Measurements from ENCODE around the gene DCP1B.

The DCP1B gene

DNA sequence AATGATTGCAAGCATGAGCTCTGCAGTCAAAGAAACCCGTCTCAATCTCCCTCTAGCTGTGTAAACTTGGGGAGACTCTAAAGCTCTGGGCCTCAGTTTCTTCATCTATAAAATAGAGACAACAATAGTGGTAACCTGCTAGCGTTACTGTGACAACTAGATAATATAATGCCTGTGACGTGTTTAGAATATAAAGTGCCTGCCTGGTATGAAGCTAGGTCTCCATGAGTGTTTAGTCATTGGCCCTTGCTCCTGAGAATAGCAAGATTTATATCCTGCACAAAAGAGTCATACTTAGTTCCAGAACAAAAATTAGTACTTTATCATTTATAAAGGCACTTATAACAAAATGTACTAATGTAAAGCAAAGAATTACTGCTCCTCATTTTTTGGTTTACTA lies 8.8 kb upstream of the DCP1B start:
- TF ChIP-seq, protein P1, sequence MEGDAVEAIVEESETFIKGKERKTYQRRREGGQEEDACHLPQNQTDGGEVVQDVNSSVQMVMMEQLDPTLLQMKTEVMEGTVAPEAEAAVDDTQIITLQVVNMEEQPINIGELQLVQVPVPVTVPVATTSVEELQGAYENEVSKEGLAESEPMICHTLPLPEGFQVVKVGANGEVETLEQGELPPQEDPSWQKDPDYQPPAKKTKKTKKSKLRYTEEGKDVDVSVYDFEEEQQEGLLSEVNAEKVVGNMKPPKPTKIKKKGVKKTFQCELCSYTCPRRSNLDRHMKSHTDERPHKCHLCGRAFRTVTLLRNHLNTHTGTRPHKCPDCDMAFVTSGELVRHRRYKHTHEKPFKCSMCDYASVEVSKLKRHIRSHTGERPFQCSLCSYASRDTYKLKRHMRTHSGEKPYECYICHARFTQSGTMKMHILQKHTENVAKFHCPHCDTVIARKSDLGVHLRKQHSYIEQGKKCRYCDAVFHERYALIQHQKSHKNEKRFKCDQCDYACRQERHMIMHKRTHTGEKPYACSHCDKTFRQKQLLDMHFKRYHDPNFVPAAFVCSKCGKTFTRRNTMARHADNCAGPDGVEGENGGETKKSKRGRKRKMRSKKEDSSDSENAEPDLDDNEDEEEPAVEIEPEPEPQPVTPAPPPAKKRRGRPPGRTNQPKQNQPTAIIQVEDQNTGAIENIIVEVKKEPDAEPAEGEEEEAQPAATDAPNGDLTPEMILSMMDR (IDR thresholded peaks at IDR 0.05; ENCODE audit: low read depth, low read length, missing control alignments), result no peak
- no peak for DNase-seq (ENCODE audit: extremely low read depth, low read depth)
- H3K4me3 ChIP-seq (replicated peaks; ENCODE audit: low read depth, low read length), result no peak overlapping the region

DNA sequence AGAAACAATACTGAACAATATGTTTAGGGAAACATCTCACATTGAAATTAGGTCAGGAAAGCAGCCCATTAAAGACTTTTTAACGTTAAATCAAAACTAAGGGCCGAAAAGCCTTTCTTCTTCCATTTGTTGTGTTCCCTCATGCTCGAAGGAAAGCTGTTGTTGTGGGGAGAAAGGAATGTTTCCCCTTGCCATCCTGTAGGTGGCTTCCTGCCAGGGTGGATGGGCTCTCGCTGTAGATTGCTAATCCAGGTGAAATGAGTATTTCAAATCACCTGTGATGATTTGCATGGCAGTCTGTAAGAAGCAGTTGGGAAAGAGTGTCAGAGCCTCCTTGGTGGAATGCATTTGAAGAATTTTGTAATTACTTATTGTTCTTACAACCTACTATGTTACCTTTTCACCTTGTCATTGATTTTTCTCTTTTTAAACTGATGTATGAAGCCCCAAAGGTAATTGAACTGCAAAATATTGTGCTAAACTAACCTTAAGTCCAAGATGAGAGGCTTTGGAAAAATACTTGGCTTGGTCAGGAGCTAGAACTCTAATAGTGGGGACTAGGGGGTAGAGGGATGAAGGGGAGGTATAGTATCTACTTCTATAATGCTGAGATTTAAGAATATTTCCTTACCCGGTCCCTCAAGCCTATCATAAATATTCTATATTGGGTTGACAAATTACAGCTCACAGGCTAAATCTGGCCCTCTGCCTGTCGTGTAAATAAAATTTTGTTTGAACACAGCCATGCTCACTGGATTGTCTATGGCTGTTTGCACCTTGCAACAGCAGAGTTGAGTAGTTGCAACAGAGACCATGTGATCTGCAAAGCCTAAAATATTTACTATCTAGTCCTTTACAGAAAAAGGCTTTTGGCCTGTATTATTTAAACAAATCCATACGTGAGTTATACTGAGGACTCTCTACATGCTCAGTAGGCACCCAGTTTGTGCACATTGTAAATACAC lies 7.7 kb upstream of the DCP1B start:
- H3K4me3 ChIP-seq (replicated peaks; ENCODE audit: low read depth, low read length), result no peak overlapping the region
- no peak for DNase-seq (ENCODE audit: extremely low read depth, low read depth)
- TF ChIP-seq, protein P1 (IDR thresholded peaks at IDR 0.05; ENCODE audit: low read depth, low read length, missing control alignments), result no peak

DNA sequence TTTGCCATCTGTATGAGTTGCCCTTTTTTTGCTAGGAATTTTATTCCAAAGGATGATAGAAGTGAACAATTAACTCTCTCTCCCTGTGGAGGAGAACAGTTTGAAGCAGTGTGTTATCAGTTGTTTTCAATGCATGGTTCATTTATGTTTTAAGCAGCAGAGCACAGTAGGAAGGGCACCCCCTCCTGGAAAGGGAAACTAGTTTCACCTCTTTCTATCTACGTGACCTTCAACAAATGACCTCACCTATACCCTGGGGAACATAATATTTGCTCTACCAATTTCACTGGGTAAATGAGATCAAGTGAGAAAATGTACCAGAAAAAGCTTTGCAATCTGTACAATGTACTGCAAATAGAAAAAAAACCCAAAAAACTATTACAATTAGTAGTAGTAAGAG lies 5.4 kb upstream of the DCP1B start:
- no peak for DNase-seq (ENCODE audit: extremely low read depth, low read depth)
- H3K4me3 ChIP-seq (replicated peaks; ENCODE audit: low read depth, low read length), result no peak overlapping the region
- TF ChIP-seq, protein P1 (IDR thresholded peaks at IDR 0.05; ENCODE audit: low read depth, low read length, missing control alignments), result no peak

DNA sequence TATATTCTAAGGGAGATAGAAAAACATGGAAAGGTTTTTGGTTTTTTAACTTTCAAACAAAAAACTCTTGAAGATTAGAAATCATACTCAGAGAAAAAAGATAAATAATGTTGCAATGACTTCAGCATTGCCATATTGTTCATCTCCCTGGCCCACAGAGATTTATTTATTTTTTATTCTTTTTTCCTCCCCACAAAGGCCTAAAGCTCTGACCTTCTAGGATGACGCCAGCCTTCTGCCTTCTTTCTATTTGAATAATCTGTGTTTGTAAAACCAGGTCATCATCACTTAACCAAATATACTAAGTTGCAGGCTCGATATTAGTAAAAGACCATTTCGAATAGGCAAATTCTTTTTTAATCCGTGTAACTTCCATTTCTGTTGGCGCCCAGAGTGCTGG lies 4.4 kb upstream of the DCP1B start:
- H3K4me3 ChIP-seq (replicated peaks; ENCODE audit: low read depth, low read length), result no peak overlapping the region
- TF ChIP-seq, protein P1 (IDR thresholded peaks at IDR 0.05; ENCODE audit: low read depth, low read length, missing control alignments), result no peak
- no peak for DNase-seq (ENCODE audit: extremely low read depth, low read depth)

DNA sequence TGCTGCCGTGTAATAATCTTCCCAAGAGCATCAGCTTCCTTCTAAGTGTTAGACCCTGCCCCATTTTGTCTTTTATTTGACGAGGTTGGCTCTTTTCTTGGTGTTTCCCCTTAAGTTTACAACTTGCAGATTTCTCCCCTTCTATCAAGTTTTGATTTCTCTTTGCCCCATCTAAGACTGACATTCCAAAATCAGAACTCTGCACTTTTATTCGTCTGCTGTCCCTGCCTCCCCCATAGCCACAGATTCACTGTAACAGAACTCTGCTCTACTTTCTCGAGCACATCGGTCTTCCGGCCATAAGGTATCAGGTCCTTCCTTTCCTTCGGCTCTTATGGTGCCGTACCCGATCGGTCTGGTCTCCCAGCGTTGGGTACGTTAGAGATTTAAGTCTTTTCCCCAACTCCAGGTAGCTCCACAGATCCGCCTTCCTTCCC lies 563 bp downstream of the DCP1B start:
- TF ChIP-seq, protein P1 (IDR thresholded peaks at IDR 0.05; ENCODE audit: low read depth, low read length, missing control alignments), result no peak
- DNase-seq (ENCODE audit: extremely low read depth, low read depth), result no peak
- peak overlapping the region; percentile 94 for H3K4me3 ChIP-seq (replicated peaks; ENCODE audit: low read depth, low read length)

DNA sequence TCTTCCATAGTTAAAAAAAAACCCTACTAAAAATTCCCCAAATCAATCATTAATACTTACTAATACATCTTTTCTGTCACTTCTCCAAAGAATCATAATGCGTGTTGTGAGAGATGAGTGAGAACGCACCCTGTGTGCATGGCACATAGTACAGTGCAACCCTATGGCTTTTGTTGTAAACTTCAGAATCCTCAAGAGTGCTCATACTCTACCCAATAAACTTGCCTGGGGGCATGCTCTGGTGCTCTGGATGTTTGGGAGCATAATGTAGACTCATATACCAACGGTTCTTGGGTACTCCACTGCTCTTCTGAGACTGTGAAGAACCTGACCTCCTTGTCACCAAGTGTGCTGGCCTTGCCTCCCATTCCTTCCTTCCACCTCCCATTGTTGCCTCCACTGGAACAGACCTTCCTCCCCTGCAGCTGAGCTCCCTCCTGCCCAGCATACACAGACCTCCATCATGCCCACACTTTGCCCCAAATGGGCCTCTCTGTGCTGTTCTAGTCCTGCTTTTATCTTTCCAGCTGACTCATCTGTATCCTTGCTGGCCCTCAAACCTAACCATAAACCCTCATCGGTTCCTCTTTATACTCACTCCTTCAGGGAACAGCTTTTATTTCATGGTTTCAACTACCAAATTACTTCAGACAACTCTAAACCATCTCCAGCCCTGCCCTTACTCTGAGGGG lies 8.9 kb downstream of the DCP1B start:
- TF ChIP-seq, protein P1 (IDR thresholded peaks at IDR 0.05; ENCODE audit: low read depth, low read length, missing control alignments), result no peak
- H3K4me3 ChIP-seq (replicated peaks; ENCODE audit: low read depth, low read length), result no peak overlapping the region
- no peak for DNase-seq (ENCODE audit: extremely low read depth, low read depth)

Measured in HFF-Myc (cell line).